Sigmoid colon (tissue), 7 donors: ENCODE data around the gene VIT. TPM values are rescaled to one million over a fixed set of nuclear protein-coding genes. Genes with fewer than 3 reads are reported as not detected.
A peak's percentile ranks its signal among the peaks of the same experiment; 100 is the strongest.

ENCODE experiments used
- DNase-seq: peaks from one replicate; pipeline ENCODE4 v3.0.0-alpha.2; 2019
- H3K27ac ChIP-seq, 4 donors: fragments of 200-600 bp; sonication (generic); one replicate each; pipeline ENCODE4 v1.5.1; 2016 to 2019; ENCODE audit warnings: mild to moderate bottlenecking in 1 of 4
- H3K27me3 ChIP-seq, 3 donors: fragments of 200-600 bp; sonication (generic); one replicate each; pipeline ENCODE4 v1.5.1; 2019; ENCODE audit warnings: mild to moderate bottlenecking in 1 of 3
- H3K36me3 ChIP-seq, 4 donors: fragments of 200-600 bp; sonication (generic); one replicate each; pipeline ENCODE4 v1.5.1; 2016 to 2019
- H3K4me1 ChIP-seq, 4 donors: fragments of 200-600 bp; sonication (generic); one replicate each; pipeline ENCODE4 v1.5.1; 2017 to 2019
- H3K4me3 ChIP-seq, 4 donors: fragments of 200-600 bp; sonication (generic); one replicate each; pipeline ENCODE4 v1.5.1; 2017 to 2019; ENCODE audit warnings: mild to moderate bottlenecking in 2 of 4, moderate library complexity in 1 of 4
- H3K9me3 ChIP-seq, 4 donors: fragments of 200-600 bp in 3 of 4; sonication (generic) in 3 of 4; one replicate each; pipeline versions ENCODE4 v1.5.1 to v1.6.1; 2013 to 2019
- EP300 ChIP-seq, 4 donors: sonication (generic); formaldehyde crosslinking; IDR thresholded peaks; one replicate each; pipeline ENCODE4 v1.6.1; 2017; ENCODE audit warnings: antibody characterized with exemption in 4 of 4
- POLR2A ChIP-seq, 2 donors: fragments of 450-650 bp; IDR thresholded peaks; one replicate each; pipeline ENCODE4 v1.6.1; 2016; ENCODE audit warnings: antibody characterized with exemption in 2 of 2, mild to moderate bottlenecking in 2 of 2, moderate library complexity in 2 of 2
- POLR2AphosphoS5 ChIP-seq, 4 donors: sonication (generic); formaldehyde crosslinking; IDR thresholded peaks; one replicate each; pipeline ENCODE4 v1.6.1; 2017; ENCODE audit warnings: antibody characterized with exemption in 4 of 4
- WGBS, 2 donors: extraction: QIAGEN DNeasy Blood & Tissue Kit; methylation state at CpG; one replicate each; pipeline ENCODE4 v1.1.7; 2013; 5-methylcytosine and 5-hydroxymethylcytosine counted together
- intact Hi-C: fragments of 100-400 bp; cut with DNase I; formaldehyde crosslinking; loops from one replicate; pipeline ENCODE4 v1.15.1; 2023
- polyA plus RNA-seq, 3 donors: library from polyadenylated mRNA; stranded (reverse); fragments of 200-250 nt; gene quantifications; one replicate each; pipeline ENCODE4 v1.2.3, GENCODE V29; 2013
- total RNA-seq, 4 donors: library from RNA; depleted of rRNA; stranded (reverse); fragments of >200 nt; gene quantifications; one replicate each; pipeline ENCODE4 v1.1.0, GENCODE V29; 2016
- TF ChIP-seq, protein P1 (sequence below), 4 experiments: fragments of 450-650 bp in 3 of 4; fragments of 200-600 bp in 1 of 4; IDR thresholded peaks; one replicate each; pipeline ENCODE4 v1.5.1; 2016 to 2019; ENCODE audit warnings: antibody characterized with exemption in 4 of 4, mild to moderate bottlenecking in 3 of 4, moderate library complexity in 2 of 4
- donor health status: healthy with polysubstance abuse.
- donor health status: Bipolar disorder and iron deficiency.
- donor health status: healthy.

The VIT gene
- total and polyA plus RNA-seq, 7 donors = 1.1 to 16.5 (median 9.6) TPM; not detected in 1

DNA sequence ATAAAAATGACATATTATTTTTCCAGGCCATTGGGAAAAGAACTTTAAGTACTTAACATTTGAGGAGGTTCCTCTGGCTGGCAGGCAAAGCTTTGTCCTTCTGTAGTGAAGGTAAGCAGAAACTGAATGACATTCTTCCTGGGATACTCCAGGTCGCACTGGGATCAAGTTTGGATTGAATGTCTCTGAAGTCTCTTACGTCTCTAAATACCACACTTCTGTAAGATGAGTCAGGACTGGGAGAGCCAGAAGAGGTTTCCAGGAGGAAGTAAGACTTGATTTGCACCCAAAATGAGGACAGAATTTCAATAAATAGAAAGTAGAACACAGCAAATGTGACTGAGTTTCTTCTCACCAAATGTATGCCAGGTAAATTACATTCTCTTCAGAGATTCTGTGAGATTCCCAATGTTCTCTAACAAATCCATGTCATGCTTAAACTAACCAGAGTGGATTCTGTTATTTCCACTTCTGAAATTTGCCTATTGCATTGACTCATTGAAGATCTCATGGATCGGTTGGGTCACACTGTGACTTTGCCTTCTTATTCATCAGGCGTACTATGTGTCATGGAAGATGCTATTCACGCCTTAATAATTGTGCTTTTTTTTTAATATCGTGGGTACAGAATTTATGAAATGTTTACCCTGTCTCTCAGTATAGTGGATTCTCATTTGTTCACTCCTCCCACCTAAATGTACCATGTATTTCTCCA is 25.5 kb upstream of the VIT start:
- WGBS, 2 donors = 77 to 91% methylated on average over 6 of the region's 6 CpGs

DNA sequence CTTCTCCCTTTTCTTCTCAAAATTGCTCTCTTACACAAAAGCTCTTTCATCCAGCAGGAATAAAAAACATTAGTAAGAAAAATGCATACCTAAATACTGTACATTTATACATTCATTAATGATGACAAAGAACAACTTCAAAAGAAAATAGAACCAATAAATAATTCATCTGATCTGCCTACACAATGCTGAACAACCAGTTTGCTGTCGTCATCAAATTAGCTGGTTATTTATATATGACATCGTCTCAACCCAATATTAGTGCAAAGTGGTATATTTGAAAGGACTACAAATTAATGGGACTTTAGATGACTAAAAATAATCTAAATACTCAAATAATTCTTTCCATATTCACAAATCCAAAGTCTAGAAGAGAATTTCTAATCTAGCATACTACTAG is 24.8 kb upstream of the VIT start:
- TF ChIP-seq EP300 (IDR thresholded peaks at IDR 0.05) (no peak), POLR2A (IDR thresholded peaks at IDR 0.05) (no peak)
- no peak for DNase-seq
- Histone ChIP-seq H3K27me3 (no peaks in the 10 kb centered on the region), H3K9me3 (no peaks in the 10 kb centered on the region), H3K4me1 (no peaks in the 10 kb centered on the region), H3K4me3 (no peak overlapping the region), H3K27ac (no peak overlapping the region), H3K36me3 (no peaks in the 10 kb centered on the region)
- intact Hi-C loops = no loop called here
- WGBS, 2 donors = 91 to 97% methylated on average over 2 of the region's 2 CpGs

More for the DNA sequence above, 25.5 kb upstream of the VIT start:
- DNase-seq = no peak
- Histone ChIP-seq H3K36me3 (no peaks in the 10 kb centered on the region), H3K27ac (no peak overlapping the region), H3K4me1 (no peaks in the 10 kb centered on the region), H3K27me3 (no peaks in the 10 kb centered on the region), H3K9me3 (no peaks in the 10 kb centered on the region), H3K4me3 (no peak overlapping the region)
- no peak for TF ChIP-seq POLR2A (IDR thresholded peaks at IDR 0.05)
- TF ChIP-seq, protein P1, sequence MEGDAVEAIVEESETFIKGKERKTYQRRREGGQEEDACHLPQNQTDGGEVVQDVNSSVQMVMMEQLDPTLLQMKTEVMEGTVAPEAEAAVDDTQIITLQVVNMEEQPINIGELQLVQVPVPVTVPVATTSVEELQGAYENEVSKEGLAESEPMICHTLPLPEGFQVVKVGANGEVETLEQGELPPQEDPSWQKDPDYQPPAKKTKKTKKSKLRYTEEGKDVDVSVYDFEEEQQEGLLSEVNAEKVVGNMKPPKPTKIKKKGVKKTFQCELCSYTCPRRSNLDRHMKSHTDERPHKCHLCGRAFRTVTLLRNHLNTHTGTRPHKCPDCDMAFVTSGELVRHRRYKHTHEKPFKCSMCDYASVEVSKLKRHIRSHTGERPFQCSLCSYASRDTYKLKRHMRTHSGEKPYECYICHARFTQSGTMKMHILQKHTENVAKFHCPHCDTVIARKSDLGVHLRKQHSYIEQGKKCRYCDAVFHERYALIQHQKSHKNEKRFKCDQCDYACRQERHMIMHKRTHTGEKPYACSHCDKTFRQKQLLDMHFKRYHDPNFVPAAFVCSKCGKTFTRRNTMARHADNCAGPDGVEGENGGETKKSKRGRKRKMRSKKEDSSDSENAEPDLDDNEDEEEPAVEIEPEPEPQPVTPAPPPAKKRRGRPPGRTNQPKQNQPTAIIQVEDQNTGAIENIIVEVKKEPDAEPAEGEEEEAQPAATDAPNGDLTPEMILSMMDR (IDR thresholded peaks at IDR 0.05) = no peak
- no peak for TF ChIP-seq POLR2AphosphoS5 (IDR thresholded peaks at IDR 0.05)
- TF ChIP-seq EP300 (IDR thresholded peaks at IDR 0.05) = no peak
- intact Hi-C loops = no loop called here

- no peak overlapping the region for H3K4me3 ChIP-seq
- H3K27ac ChIP-seq = no peak overlapping the region
- no peaks in the 10 kb centered on the region for H3K4me1 ChIP-seq
- DNase-seq = no peak
- H3K9me3 ChIP-seq = no peaks in the 10 kb centered on the region
- intact Hi-C loops = no loop called here
- WGBS, 2 donors = 66 to 70% methylated on average over 1 of the region's 1 CpG
- no peaks in the 10 kb centered on the region for H3K36me3 ChIP-seq
- H3K27me3 ChIP-seq = no peaks in the 10 kb centered on the region
- TF ChIP-seq EP300 (IDR thresholded peaks at IDR 0.05) = no peak
- TF ChIP-seq, protein P1 (IDR thresholded peaks at IDR 0.05) = peak in 1 of 4 experiments; percentile 18
These were observed 24.3 kb upstream of the VIT start for GRCh38 chr2:36672199-36672598.

DNA sequence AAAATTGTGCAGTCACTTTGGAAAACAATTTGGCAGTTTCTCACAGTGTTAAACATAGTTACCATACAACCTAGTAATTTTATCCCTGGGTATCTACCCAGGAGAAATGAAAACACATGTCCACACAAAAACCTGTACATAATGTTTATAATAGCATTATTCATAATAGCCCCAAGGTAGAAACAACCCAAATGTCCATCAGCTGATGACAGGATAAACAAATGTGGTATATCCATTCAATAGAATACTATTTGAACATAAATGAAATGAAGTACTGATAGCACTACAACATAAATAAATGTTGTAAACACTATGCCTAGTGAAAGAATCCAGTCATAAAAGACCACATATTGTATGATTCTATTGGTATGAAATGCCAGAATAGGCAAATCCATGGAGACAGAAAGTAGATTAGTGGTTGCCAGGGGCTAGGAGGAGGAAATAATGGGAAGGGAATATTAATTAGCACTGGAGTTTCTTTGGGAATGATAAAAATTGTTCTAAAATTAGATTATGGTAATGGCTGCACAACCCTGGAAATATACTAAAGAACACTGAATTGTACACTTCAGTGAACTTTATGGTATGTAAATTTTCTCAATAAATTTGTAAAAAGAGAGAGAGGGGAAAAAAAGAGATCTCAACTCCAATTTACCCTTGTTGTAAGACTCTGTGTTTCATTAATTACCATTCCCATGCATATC is 20.8 kb upstream of the VIT start:
- no peak for DNase-seq
- Histone ChIP-seq H3K36me3 (no peaks in the 10 kb centered on the region), H3K4me1 (no peaks in the 10 kb centered on the region), H3K27me3 (no peaks in the 10 kb centered on the region), H3K9me3 (peaks cover 0 to 2% (median 0%) of the 10 kb centered on the region in 4 donors), H3K4me3 (no peak overlapping the region), H3K27ac (no peak overlapping the region)
- intact Hi-C loops = no loop called here
- TF ChIP-seq EP300 (IDR thresholded peaks at IDR 0.05) (no peak), POLR2A (IDR thresholded peaks at IDR 0.05) (no peak), POLR2AphosphoS5 (IDR thresholded peaks at IDR 0.05) (no peak)
- TF ChIP-seq, protein P1 (IDR thresholded peaks at IDR 0.05) = no peak

GRCh38 chr2:36676364-36676763 is 20.1 kb upstream of the VIT start:
- Histone ChIP-seq H3K27ac (no peak overlapping the region), H3K36me3 (no peaks in the 10 kb centered on the region), H3K27me3 (no peaks in the 10 kb centered on the region), H3K9me3 (peaks cover 0 to 2% (median 0%) of the 10 kb centered on the region in 4 donors), H3K4me3 (no peak overlapping the region), H3K4me1 (no peaks in the 10 kb centered on the region)
- intact Hi-C loops = no loop called here
- TF ChIP-seq POLR2AphosphoS5 (IDR thresholded peaks at IDR 0.05) = no peak
- no peak for TF ChIP-seq EP300 (IDR thresholded peaks at IDR 0.05)
- no peak for TF ChIP-seq POLR2A (IDR thresholded peaks at IDR 0.05)
- TF ChIP-seq, protein P1 (IDR thresholded peaks at IDR 0.05) = no peak
- 14 to 45% methylated on average over 1 of the region's 1 CpG for WGBS, 2 donors
- DNase-seq = no peak
